ENCODE results near the gene FHL2.

Gene FHL2

GRCh38 chr2:105398336-105399206, at the start of gene FHL2:
Gene FHL2 (minus strand): TSS chr2:105399051. CDS start chr2:105386516, 12,535 bp downstream.
- DNase-seq (ENCODE audit: low read depth, low spot score), result no peak
- ChIA-PET POLR2A (interaction anchor here (1.1 to 1.8 kb wide), 3 partner anchors 9 to 112 kb away, joined by 4 to 23 read pairs (median 8); no protein-coding TSS in a partner anchor), CTCF (interaction anchor here (0.6 to 25.1 kb wide), 10 partner anchors 9 to 121 kb away, joined by 3 to 328 read pairs (median 4); no protein-coding TSS in a partner anchor)
- TF ChIP-seq CTCF (IDR thresholded peaks at IDR 0.05; ENCODE audit: insufficient read depth, low read length, missing control alignments), result peak; percentile 63
- peak within 1 kb of the TSS; percentile 98 for H3K4me3 ChIP-seq (ENCODE audit: low read depth, low read length)

- ChIA-PET POLR2A (no interaction called here), CTCF (interaction anchor here (1.5 kb wide), 1 partner anchor 43 kb away, joined by 3 read pairs; no protein-coding TSS in a partner anchor)
- no peak for DNase-seq (ENCODE audit: low read depth, low spot score)
- no peak for TF ChIP-seq CTCF (IDR thresholded peaks at IDR 0.05; ENCODE audit: insufficient read depth, low read length, missing control alignments)
- H3K4me3 ChIP-seq (ENCODE audit: low read depth, low read length), result no peak overlapping the region
Measured at GRCh38 chr2:105447476-105447875, 48.6 kb upstream of the FHL2 start.

GRCh38 chr2:105446501-105446900, 47.6 kb upstream of the FHL2 start:
- POLR2A ChIA-PET, result no interaction called here
- CTCF ChIA-PET, result no interaction called here
- no peak overlapping the region for H3K4me3 ChIP-seq (ENCODE audit: low read depth, low read length)
- no peak for TF ChIP-seq CTCF (IDR thresholded peaks at IDR 0.05; ENCODE audit: insufficient read depth, low read length, missing control alignments)
- no peak for DNase-seq (ENCODE audit: low read depth, low spot score)

- DNase-seq (ENCODE audit: low read depth, low spot score), result no peak
- no peak overlapping the region for H3K4me3 ChIP-seq (ENCODE audit: low read depth, low read length)
- POLR2A ChIA-PET, result no interaction called here
- TF ChIP-seq CTCF (IDR thresholded peaks at IDR 0.05; ENCODE audit: insufficient read depth, low read length, missing control alignments), result no peak
- CTCF ChIA-PET, result no interaction called here
Measured at GRCh38 chr2:105445976-105446375, 47.1 kb upstream of the FHL2 start.

GRCh38 chr2:105445498-105445897, 46.6 kb upstream of the FHL2 start:
- no peak for TF ChIP-seq CTCF (IDR thresholded peaks at IDR 0.05; ENCODE audit: insufficient read depth, low read length, missing control alignments)
- no peak overlapping the region for H3K4me3 ChIP-seq (ENCODE audit: low read depth, low read length)
- DNase-seq (ENCODE audit: low read depth, low spot score), result no peak
- POLR2A ChIA-PET, result no interaction called here
- CTCF ChIA-PET, result no interaction called here

Data from AG04449 (cell line).